ENCODE data around the gene TWNK.
A peak's percentile ranks its signal among the peaks of the same experiment; 100 is the strongest.

The TWNK gene

GRCh38 chr10:101012525-101013364, 25.4 kb downstream of the TWNK start:
- DNase-seq, result peak; percentile 31

GRCh38 chr10:101013365-101013825, 26.1 kb downstream of the TWNK start:
- DNase-seq, result no peak

GRCh38 chr10:101014230-101014884, 27.0 kb downstream of the TWNK start:
- DNase-seq, result no peak

GRCh38 chr10:101014966-101015581, 27.7 kb downstream of the TWNK start:
- DNase-seq, result no peak

GRCh38 chr10:101015582-101015973, 28.2 kb downstream of the TWNK start:
- DNase-seq, result no peak

GRCh38 chr10:101016814-101017213, 29.5 kb downstream of the TWNK start:
- DNase-seq, result no peak

GRCh38 chr10:101018118-101018599, 30.8 kb downstream of the TWNK start:
- no peak for DNase-seq

- peak; percentile 37 for DNase-seq
Observed at GRCh38 chr10:101018600-101019439, 31.5 kb downstream of the TWNK start.

- no peak for DNase-seq
Observed at GRCh38 chr10:101019440-101019703, 32.0 kb downstream of the TWNK start.

- no peak for DNase-seq
Observed at GRCh38 chr10:101020427-101021075, 33.2 kb downstream of the TWNK start.

- no peak for DNase-seq
Observed at GRCh38 chr10:101021239-101021638, 33.9 kb downstream of the TWNK start.

GRCh38 chr10:101021692-101022251, 34.4 kb downstream of the TWNK start:
- DNase-seq, result no peak

GRCh38 chr10:101022967-101023705, 35.8 kb downstream of the TWNK start:
- DNase-seq, result no peak

- DNase-seq, result no peak
Observed at GRCh38 chr10:101027106-101027720, 39.9 kb downstream of the TWNK start.

GRCh38 chr10:101028446-101029337, 41.3 kb downstream of the TWNK start:
- DNase-seq, result no peak

- DNase-seq, result no peak
Observed at GRCh38 chr10:101029520-101030295, 42.4 kb downstream of the TWNK start.

- no peak for DNase-seq
Observed at GRCh38 chr10:101030496-101031127, 43.3 kb downstream of the TWNK start.

- peak; percentile 74 for DNase-seq
Observed at GRCh38 chr10:101031128-101031795, 43.9 kb downstream of the TWNK start, which contains the start of the genes PDZD7 and SFXN3. TSS of gene PDZD7 (minus strand) at chr10:101031129. CDS start at chr10:101030219, 910 bp downstream. TSS of gene SFXN3 (plus strand) at chr10:101031234. CDS start at chr10:101034695, 3,461 bp downstream.

All from NCI-H2171 (cell line).